ENCODE measurements around the gene GYS2. TPM values are rescaled to one million over a fixed set of nuclear protein-coding genes. Genes with fewer than 3 reads are reported as not detected.

GYS2 gene
- total RNA-seq, 4 donors from 2014 or later, result 3.1 to 17.0 (median 7.3) TPM; not detected in 1

DNA sequence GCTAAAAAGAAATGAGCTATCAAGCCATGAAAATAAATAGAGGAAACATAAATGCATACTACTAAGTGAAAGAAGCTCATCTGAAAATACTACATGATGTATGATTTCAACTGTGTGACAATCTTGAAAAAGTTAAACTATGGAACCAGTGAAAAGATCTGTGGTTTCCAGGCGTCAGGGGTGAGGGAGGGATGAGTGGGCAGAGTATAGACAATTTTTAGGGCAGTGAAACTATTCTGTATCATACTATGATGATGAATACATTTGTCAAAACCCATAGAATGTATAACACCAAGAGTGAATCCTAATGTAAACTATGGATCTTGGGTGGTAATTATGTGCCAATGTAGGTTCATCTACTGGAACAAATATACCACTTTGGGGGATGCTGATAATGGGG is 57.2 kb downstream of the GYS2 start:
- no peak for TF ChIP-seq CTCF (IDR thresholded peaks at IDR 0.05; ENCODE audit: low read depth)

- TF ChIP-seq CTCF (IDR thresholded peaks at IDR 0.05; ENCODE audit: low read depth), result no peak
Observed at GRCh38 chr12:21546716-21547115, 57.9 kb downstream of the GYS2 start.

DNA sequence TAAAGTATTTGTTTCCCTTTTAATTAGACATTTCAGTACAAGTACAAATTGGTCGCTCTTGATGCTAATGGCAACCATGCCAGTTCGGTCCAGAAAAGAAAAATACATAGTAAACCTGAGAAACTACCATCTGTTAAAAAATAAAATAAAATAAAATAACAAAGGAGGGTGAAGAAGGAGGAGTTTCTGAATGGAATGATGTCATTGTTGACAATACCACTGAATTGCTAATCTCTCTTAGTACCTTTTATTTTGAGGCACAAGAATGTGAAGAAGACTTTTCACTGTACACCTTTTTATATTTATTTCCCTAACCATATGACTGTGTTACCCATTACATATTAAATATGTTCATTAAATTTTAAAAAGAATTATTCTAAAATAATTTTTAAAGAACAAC is 59.1 kb downstream of the GYS2 start:
- no peak for TF ChIP-seq CTCF (IDR thresholded peaks at IDR 0.05; ENCODE audit: low read depth)

GRCh38 chr12:21543151-21543550 is 61.5 kb downstream of the GYS2 start:
- TF ChIP-seq CTCF (IDR thresholded peaks at IDR 0.05; ENCODE audit: low read depth), result no peak

GRCh38 chr12:21542403-21542802 is 62.2 kb downstream of the GYS2 start:
- no peak for TF ChIP-seq CTCF (IDR thresholded peaks at IDR 0.05; ENCODE audit: low read depth)

DNA sequence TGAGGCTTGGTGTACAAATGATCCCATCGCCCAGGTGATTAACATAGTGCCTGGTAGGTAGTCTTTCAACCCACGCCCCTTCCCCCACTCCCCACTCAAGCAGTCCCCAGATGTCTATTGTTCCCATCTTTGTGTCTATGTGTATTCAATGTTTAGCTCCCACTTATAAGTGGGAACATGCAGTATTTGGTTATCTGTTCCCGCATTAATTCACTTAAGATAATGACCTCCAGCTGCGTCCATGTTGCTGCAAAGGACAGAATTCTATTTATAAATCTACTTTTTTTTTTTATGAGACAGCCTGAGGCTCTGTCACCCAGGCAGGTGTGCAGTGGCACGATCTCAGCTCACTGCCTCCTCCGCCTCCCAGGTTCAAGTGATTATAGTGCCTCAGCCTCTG is 62.9 kb downstream of the GYS2 start:
- no peak for TF ChIP-seq CTCF (IDR thresholded peaks at IDR 0.05; ENCODE audit: low read depth)

DNA sequence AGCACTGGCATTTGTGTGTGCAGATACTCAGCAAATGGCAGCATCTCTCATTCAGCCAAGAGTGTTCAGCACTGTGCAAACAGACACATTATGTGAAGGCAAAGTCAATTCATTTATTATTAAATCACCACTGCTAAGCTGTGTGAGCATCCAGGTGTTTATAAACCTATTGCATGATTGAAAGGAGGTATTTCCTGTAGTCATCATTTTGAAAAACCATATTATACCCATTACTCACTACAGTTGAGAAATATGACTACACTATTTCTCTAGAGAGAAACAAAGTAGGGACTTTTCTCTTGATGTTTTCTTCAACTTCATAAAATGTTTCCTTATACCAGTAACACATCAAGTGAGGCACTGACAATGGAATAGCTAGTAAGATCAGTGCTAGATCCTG is 64.8 kb downstream of the GYS2 start:
- TF ChIP-seq CTCF (IDR thresholded peaks at IDR 0.05; ENCODE audit: low read depth), result no peak

All from subcutaneous adipose tissue (tissue), 4 donors.